Suppressor macrophage (primary cell): ENCODE measurements around the gene OGA.
A peak's percentile ranks its signal among the peaks of the same experiment; 100 is the strongest.

Experiments used
- DNase-seq, 4 experiments: peaks; one replicate each; pipeline ENCODE4 v3.0.0-alpha.2; 2020 to 2022

OGA gene

GRCh38 chr10:101835362-101835761 is 17.1 kb upstream of the OGA start:
- no peak for DNase-seq

DNA sequence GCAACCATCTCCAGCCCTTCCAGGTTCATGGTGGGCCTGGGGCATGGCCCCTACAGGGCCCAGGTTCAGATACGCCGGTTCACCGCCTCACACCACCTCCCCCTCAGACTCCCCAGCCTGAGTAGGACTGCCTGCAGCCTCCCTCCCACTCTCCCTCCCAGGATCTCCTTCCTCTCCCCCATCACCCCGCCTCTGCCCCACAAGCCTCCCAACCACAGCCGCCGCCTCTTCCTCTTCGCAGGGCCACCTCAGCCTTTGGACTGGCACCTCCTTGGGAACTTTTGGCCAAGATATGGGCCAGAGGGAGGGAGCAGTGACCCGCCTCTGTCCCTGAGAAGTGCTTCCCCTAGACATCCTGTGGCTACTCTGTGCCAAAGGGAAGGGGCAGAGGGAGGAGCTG is 16.1 kb upstream of the OGA start:
- peak; percentile 80 to 89 (median 88) for DNase-seq

GRCh38 chr10:101833466-101833865 is 15.2 kb upstream of the OGA start:
- no peak for DNase-seq

GRCh38 chr10:101832325-101832771 is 14.1 kb upstream of the OGA start:
- DNase-seq: no peak

DNA sequence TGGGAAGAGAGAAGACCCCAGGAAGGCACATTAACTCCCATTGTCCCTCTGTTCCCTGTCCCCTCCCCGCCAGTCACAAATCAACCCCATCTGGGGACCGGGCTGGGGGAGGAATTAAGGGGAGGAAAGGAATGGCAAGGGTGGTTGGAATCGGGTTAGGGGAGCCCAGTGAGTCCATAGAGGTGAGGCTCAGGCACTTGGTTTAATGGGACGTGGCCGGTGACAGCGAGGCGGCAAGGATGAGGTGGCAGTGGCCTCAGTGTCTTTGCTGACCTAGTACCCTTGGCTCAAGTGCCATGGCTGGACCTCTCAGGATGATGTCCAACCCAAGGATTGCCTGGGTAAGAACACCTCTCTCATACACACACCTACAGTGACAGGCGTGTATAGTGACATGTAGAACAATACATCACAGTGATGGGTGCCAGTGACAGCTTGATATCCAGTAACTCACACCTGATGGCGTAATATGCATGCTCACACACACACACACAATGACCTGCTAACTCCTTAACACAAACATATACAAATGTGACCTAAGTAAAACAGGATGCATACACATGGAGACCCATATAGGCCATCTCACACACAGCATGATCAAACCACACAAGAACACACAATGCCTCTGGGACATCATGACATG is 13.0 kb upstream of the OGA start:
- DNase-seq: no peak

DNA sequence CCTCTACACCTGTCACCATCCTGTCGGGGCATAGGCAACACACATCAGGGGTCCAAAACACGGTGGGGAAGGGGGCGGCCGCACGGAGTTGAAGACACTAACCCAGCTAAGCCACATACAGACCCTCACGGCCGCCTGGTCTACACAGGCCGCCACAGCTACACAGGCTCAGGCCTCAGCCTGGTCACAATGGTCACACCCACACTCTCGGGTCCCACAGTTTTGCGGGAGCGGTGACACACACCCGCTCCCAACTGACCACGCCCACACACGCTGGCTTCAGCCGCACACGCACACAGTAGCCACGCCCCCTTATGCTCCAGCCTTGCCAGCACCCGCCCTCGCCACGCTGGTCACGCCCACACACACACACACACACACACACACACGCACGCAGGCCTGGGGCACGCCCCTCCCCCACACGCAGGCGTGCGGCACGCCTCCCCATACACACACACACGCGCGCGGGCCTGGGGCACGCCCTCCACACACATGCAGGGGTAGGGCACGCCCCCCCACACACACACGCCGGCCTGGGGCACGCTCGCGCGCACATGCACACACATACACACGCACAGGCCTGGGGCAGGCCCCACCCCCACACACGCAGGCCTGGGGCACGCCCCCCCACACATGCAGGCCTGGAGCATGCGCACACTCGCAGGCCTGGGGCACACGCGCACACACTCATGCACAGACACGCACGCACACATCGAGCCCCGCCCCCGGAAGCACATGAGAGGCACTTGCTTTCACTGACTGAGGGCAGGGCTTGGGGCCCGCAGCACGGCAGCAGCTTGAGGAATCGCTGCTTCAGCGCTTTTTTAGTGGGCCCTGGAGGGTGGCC is 12.3 kb upstream of the OGA start:
- peak; percentile 83 to 91 (median 91) for DNase-seq

- peak in 1 of 4 experiments; percentile 28 for DNase-seq
Measured at GRCh38 chr10:101829561-101830315, 11.5 kb upstream of the OGA start.

GRCh38 chr10:101828766-101829551 is 10.7 kb upstream of the OGA start:
- DNase-seq: peak in 1 of 4 experiments; percentile 19

DNA sequence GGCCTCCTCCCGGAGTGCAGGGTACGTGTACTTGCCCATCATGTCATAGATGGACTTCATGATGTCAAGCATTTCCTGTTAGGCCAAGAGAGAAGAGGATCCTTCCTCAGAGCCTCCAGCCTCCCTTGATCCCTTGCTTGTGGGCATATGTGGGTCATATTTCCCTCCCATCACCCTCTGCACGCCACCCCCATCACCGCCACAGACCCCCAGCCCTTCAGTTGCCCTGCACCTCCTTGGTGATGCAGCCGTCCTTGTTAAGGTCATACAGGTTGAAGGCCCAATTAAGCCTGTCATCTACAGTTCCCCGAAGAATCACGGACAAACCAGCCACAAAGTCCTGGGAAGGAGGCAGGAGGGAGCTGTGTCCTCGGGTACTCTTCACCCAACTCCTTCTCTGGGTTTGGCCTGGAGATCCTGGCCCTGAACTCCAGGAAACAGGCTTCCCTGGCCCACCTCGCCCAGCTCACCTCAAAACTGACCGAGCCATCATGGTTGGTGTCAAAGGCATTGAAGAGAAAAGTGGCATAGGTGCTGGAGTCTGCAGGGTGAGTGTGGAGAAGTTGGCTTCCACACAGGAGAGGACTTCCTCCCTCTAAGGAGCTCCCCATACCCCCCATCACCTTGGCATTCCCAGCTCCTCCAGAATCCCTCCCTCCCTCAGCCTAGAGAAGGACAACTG is 9.8 kb upstream of the OGA start:
- DNase-seq: no peak

GRCh38 chr10:101826852-101827434 is 8.7 kb upstream of the OGA start:
- no peak for DNase-seq

DNA sequence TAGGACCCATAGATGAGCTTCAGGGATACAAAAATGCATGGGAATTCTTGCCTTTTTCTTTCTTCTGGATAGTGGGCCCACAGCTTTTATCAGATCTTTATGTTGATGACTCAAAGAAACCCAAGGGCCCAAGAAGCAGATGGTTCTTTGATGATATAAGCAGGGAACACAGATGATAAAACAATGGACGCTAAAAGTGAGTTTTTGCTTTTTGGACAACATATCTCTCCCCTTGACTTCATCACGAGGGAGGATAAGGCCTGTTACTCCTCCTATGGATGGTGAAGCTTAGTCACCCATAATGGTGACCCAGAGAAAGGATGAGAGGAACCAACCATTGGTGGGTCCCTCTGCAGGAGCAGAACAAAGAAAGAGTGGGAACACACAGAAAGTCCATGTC is 6.5 kb upstream of the OGA start:
- no peak for DNase-seq

GRCh38 chr10:101818872-101819633 is 809 bp upstream of the OGA start:
- DNase-seq: no peak

- DNase-seq: peak; percentile 63 to 73 (median 70)
Measured at GRCh38 chr10:101817337-101818118, 716 bp downstream of the OGA start.

DNA sequence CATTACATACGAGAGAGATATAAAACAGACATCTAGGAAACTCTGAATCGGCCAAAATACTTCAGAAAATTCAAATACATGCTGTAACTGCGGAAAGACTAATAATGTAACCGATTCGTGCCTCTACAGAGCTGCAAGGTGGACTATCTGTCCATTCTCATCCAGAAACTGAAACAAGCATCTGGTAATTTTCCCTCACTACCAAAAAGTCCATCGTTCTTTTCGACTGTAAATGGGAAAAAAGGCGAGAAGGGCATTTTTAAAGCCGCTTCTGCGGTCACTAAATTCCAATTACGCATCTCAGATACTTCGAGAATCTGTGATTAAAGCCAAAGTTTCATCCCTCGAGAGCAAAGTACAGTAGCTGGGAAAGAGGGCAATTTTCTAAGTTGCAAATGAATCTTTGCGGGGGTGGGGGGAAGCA is 1.3 kb downstream of the OGA start:
- DNase-seq: no peak

DNA sequence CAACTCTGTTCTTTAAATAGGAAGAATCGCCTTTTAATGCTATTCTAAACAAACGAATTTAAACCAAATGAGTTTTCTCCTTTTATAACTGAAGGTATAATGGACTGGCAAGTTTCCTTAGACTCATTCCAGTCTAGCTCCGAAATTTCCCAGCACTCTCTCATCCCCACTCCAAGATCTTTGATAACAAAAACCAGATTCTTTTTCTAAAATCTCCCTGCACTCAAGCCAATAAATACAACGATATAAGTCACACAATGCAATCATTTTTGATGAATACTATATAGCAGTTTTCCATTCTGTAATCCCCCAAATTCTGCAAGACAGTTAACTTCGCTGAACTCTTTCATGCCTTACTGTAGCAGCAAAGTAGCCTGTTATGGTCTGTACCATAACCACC is 1.9 kb downstream of the OGA start:
- no peak for DNase-seq

DNA sequence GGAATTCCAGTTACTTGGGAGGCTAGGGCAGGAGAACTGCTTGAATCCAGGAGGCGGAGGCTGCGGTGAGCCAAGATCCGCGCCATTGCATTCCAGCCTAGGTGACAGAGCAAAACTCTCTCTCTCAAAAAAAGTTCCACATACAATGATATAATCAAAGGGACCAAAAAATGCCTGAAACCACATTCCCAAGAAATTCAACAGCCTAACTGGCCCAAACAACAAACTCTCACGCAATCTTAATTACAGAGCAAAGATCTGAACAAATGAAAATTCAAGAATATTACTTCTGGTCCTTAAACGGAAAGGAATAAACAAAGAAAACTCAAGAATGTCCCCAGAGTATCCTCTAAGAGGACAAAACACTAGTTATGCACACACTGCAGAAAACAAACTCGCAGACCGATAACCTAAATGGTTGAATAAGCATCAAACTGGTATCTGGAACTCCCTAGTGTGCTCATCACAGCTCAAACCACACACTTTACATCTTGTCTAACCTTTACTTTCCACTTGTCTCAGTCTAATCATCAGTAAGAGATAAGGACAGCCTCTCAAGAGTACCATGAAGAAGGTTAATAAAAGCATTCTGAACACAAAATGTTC is 3.7 kb downstream of the OGA start:
- DNase-seq: no peak

DNA sequence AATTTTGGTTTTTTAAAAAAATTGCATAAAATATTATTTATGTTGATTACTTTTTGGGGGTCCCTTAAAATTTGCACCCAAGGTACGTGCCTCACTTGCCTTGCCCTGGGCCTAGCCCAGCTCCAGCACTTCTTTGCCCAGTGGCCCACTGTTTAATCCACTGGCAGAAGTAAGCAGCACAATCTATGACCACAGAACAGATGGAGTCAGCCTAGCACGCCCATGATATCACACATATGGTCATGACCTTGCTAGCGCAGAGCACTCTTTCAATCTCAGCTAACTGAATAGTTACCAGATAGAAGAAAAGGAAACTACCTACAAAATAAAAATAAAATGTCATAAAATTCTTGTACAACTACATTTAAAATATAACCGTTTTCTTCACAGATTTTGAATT is 5.6 kb downstream of the OGA start:
- DNase-seq: no peak

GRCh38 chr10:101807158-101807557 is 11.1 kb downstream of the OGA start:
- DNase-seq: no peak

DNA sequence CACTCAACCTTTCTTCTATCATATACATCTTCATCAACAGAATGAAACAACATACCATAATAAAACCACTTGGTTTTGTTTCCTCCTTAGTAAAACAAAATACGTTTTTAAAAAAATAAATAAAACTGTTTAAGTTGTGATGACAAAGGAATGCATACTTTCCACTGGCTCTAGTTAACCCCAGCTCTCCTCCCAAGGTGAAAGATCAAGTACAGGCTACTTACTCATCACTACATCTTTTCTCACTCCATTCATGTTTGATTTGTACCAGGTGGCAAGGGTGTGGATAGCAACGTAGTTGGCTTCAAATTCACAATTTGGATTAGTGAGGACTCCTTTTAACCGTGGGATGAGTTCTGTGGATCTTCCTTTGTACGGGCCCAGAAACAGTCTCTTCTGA is 14.7 kb downstream of the OGA start:
- DNase-seq: no peak
